ENCODE measurements around the gene PRKCB. TPM values are rescaled to one million over a fixed set of nuclear protein-coding genes. Genes with fewer than 3 reads are reported as not detected.

Gene PRKCB
- total and polyA plus RNA-seq, 2 of the 8 experiments (the other 6 are each of a cell fraction or from before 2014, with no cell fraction given) = 7.1 to 12.1 TPM

- Histone ChIP-seq H3K36me3 (ENCODE audit: control insufficient read depth in 2 of 4, insufficient read depth in 4 of 4, low read length in 3 of 4) (no peaks in the 10 kb centered on the region), H3K56ac (replicated peaks; ENCODE audit: insufficient read length, low read depth, low read length) (no peak overlapping the region), H2BK20ac (ENCODE audit: low read length) (0 out of 2 replicates have a peak overlapping the region, but pooled peaks have one; percentile 32), H3K4ac (replicated peaks; ENCODE audit: insufficient read length, low read depth, low read length) (no peak overlapping the region), H2BK12ac (ENCODE audit: low read depth, low read length) (no peak overlapping the region), H3K18ac (ENCODE audit: extremely low read depth, low read length) (no peak overlapping the region), H2BK120ac (replicated peaks; ENCODE audit: low read depth, low read length) (no peak overlapping the region), H4K20me1 (replicated peaks in 1 of 2; ENCODE audit: control insufficient read depth in 1 of 2, insufficient read depth in 2 of 2, low read length in 2 of 2) (no peaks in the 10 kb centered on the region), H2AFZ (ENCODE audit: low read length) (no peak overlapping the region), H3K9me3 (ENCODE audit: insufficient read depth in 2 of 2, low read depth in 1 of 2, low read length in 1 of 2) (no peaks in the 10 kb centered on the region), H3K27me3 (replicated peaks in 1 of 4; ENCODE audit: control insufficient read depth in 3 of 4, extremely low read depth in 1 of 4, insufficient read depth in 3 of 4, low read length in 3 of 4) (no peaks in the 10 kb centered on the region), H3K27ac (ENCODE audit: low read depth, low read length) (no peak overlapping the region), H2AK5ac (ENCODE audit: low read depth, low read length) (no peak overlapping the region), H4K5ac (ENCODE audit: insufficient read length, low read depth, low read length) (no peak overlapping the region), H3K23me2 (ENCODE audit: low read depth, low read length) (no peaks in the 10 kb centered on the region), H2BK5ac (ENCODE audit: low read depth, low read length) (no peak overlapping the region), H4K8ac (ENCODE audit: extremely low read depth, insufficient read depth, low read length) (no peak overlapping the region), H3K23ac (ENCODE audit: insufficient read length) (no peak overlapping the region), H2BK15ac (ENCODE audit: low read length) (no peak overlapping the region), H3K14ac (ENCODE audit: insufficient read length) (no peak overlapping the region), H3K4me1 (replicated peaks in 1 of 4; ENCODE audit: control insufficient read depth in 3 of 4, insufficient read depth in 4 of 4, low read length in 3 of 4) (peaks cover 0 to 5% (median 2%) of the 10 kb centered on the region in 4 experiments; a peak in 3 of 7 replicates), H3K79me1 (ENCODE audit: low read depth, low read length) (no peaks in the 10 kb centered on the region), H3K4me3 (ENCODE audit: extremely low read depth in 1 of 4, insufficient read depth in 2 of 4, low read depth in 3 of 4, low read length in 4 of 4) (no peak overlapping the region), H3K79me2 (ENCODE audit: control insufficient read depth in 1 of 2, insufficient read depth in 2 of 2, low read length in 2 of 2) (no peaks in the 10 kb centered on the region), H3K4me2 (ENCODE audit: insufficient read depth in 1 of 2, low read depth in 2 of 2, low read length in 2 of 2) (no peak overlapping the region), H3K9ac (replicated peaks in 1 of 4; ENCODE audit: extremely low read depth in 1 of 4, low read depth in 3 of 4, low read length in 3 of 4) (no peak overlapping the region), H4K91ac (replicated peaks; ENCODE audit: insufficient read length, low read length) (no peak overlapping the region)
- FAIRE-seq (no peak), DNase-seq (ENCODE audit: low read depth in 1 of 2, low spot score in 2 of 2) (no peak)
- 93% methylated on average over 6 of the region's 6 CpGs; no CpG with 5 or more reads in 1 of the 2 experiments for WGBS, 2 experiments (ENCODE audit: extremely low coverage in 1 of 2, insufficient coverage in 1 of 2, insufficient read length in 1 of 2, insufficient replicate concordance in 2 of 2, low coverage in 1 of 2, low lambda C conversion rate in 2 of 2, missing lambda C conversion rate in 1 of 2)
- CTCF ChIA-PET (ENCODE audit: partially characterized antibody) = interaction anchor here (0.5 to 2.2 kb wide), 5 partner anchors 13 to 580 kb away, joined by 3 to 10 read pairs (median 5); no protein-coding TSS in a partner anchor
- POLR2A ChIA-PET (ENCODE audit: partially characterized antibody) = interaction anchor here (0.6 kb wide), 1 partner anchor 100 kb away, joined by 5 read pairs; no protein-coding TSS in a partner anchor
- no peak for TF ChIP-seq SUZ12 (IDR thresholded peaks at IDR 0.05; ENCODE audit: low read length)
- TF ChIP-seq RAD21 (IDR thresholded peaks at IDR 0.05 in 1 of 2, conservative IDR thresholded peaks at IDR 0.05 in 1 of 2; ENCODE audit: low read depth in 2 of 2, low read length in 2 of 2) = no peak
- TF ChIP-seq GABPA (IDR thresholded peaks at IDR 0.05; ENCODE audit: borderline replicate concordance, insufficient read depth, low read length) = no peak
- no peak for TF ChIP-seq FOSL1 (IDR thresholded peaks at IDR 0.05; ENCODE audit: insufficient read depth, low read depth, low read length)
- no peak for TF ChIP-seq GTF2F1 (IDR thresholded peaks at IDR 0.05; ENCODE audit: borderline replicate concordance, low read depth, low read length)
- no peak for TF ChIP-seq EGR1 (IDR thresholded peaks at IDR 0.05; ENCODE audit: borderline replicate concordance, low read depth, low read length)
- TF ChIP-seq RXRA (IDR thresholded peaks at IDR 0.05; ENCODE audit: insufficient read depth, low read depth, low read length) = no peak
- no peak for TF ChIP-seq SIX5 (IDR thresholded peaks at IDR 0.05; ENCODE audit: low read depth, low read length)
- TF ChIP-seq CREB1 (IDR thresholded peaks at IDR 0.05) = no peak
- TF ChIP-seq SP1 (IDR thresholded peaks at IDR 0.05; ENCODE audit: low read depth, low read length) = no peak
- TF ChIP-seq POLR2A (IDR thresholded peaks at IDR 0.05; ENCODE audit: control extremely low read depth in 1 of 2, low read depth in 2 of 2, low read length in 2 of 2) = no peak
- no peak for TF ChIP-seq EZH2 (IDR thresholded peaks at IDR 0.05; ENCODE audit: low read depth, low read length, severe bottlenecking)
- no peak for TF ChIP-seq CBX8 (IDR thresholded peaks at IDR 0.05; ENCODE audit: borderline replicate concordance, low read depth, low read length)
- TF ChIP-seq EP300 (IDR thresholded peaks at IDR 0.05; ENCODE audit: borderline replicate concordance in 1 of 2, low read depth in 2 of 2, low read length in 2 of 2) = no peak
Observed at GRCh38 chr16:24188751-24189318, 353.1 kb downstream of the PRKCB start.
